Uterus (tissue), 4 donors: Measurements from ENCODE around the gene GLP1R. TPM values are rescaled to one million over a fixed set of nuclear protein-coding genes. Genes with fewer than 3 reads are reported as not detected.
"Not testable (repeated sequence)": the region's sequence is repeated elsewhere in the genome, so short reads cannot be mapped to it uniquely, and the experiment has no call there.

Experiments used
- DNase-seq, 2 donors: peaks; one replicate each; pipeline ENCODE4 v3.0.0-alpha.2; 2019 to 2020
- H3K27ac ChIP-seq, 2 donors: fragments of 200-600 bp; sonication (generic); 1 replicate in 1 of 2; 2 replicates in 1 of 2; pipeline ENCODE4 v1.5.1; 2016 to 2018
- H3K27me3 ChIP-seq, 2 donors: fragments of 200-600 bp; sonication (generic); one replicate each; pipeline ENCODE4 v1.5.1; 2018 to 2019; ENCODE audit warnings: control low read depth in 1 of 2
- H3K36me3 ChIP-seq, 2 donors: fragments of 200-600 bp; sonication (generic); one replicate each; pipeline ENCODE4 v1.5.1; 2019; ENCODE audit warnings: control low read depth in 1 of 2
- H3K4me1 ChIP-seq, 2 donors: fragments of 200-600 bp; sonication (generic); one replicate each; pipeline ENCODE4 v1.5.1; 2018 to 2019; ENCODE audit warnings: control low read depth in 1 of 2
- H3K4me3 ChIP-seq, 2 donors: fragments of 200-600 bp; sonication (generic); 1 replicate in 1 of 2; 2 replicates in 1 of 2; pipeline ENCODE4 v1.5.1; 2018 to 2019; ENCODE audit warnings: mild to moderate bottlenecking in 1 of 2
- H3K9me3 ChIP-seq, 2 donors: fragments of 200-600 bp; sonication (generic); one replicate each; pipeline ENCODE4 v1.5.1; 2019; ENCODE audit warnings: control low read depth in 1 of 2
- CTCF ChIP-seq, 4 experiments: fragments of 200-600 bp in 2 of 4; fragments of 450-650 bp in 2 of 4; sonication (generic) in 2 of 4; IDR thresholded peaks; one replicate each; pipeline ENCODE4 v1.5.1; 2016 to 2019; ENCODE audit warnings: antibody characterized with exemption in 4 of 4, mild to moderate bottlenecking in 2 of 4, moderate library complexity in 1 of 4
- POLR2A ChIP-seq, 2 donors: fragments of 450-650 bp; IDR thresholded peaks; one replicate each; pipeline ENCODE4 v1.6.1; 2016; ENCODE audit warnings: antibody characterized with exemption in 2 of 2, mild to moderate bottlenecking in 1 of 2, moderate library complexity in 1 of 2
- intact Hi-C: fragments of 100-400 bp; cut with DNase I; formaldehyde crosslinking; loops from one replicate; pipeline ENCODE4 v1.15.1; 2023; ENCODE audit warnings: low total_unique reads
- total RNA-seq, 4 donors: library from RNA; depleted of rRNA in 3 of 4; stranded (reverse); fragments of >200 nt in 3 of 4; gene quantifications; one replicate each; pipeline versions ENCODE4 v1.1.0 to v1.2.4, GENCODE V29; 2014 to 2023
- donor health status: DM: yes; HTN: yes; CAD: no.

The GLP1R gene
- total RNA-seq, 4 donors from 2014 or later: 0.55 TPM; not detected in 3

- no peaks in the 10 kb centered on the region for H3K27me3 ChIP-seq
- H3K9me3 ChIP-seq: no peaks in the 10 kb centered on the region
- no peak overlapping the region for H3K27ac ChIP-seq
- TF ChIP-seq CTCF (IDR thresholded peaks at IDR 0.05) (no peak), POLR2A (IDR thresholded peaks at IDR 0.05) (no peak)
- no peaks in the 10 kb centered on the region for H3K4me1 ChIP-seq
- intact Hi-C loops: no loop called here
- DNase-seq: no peak
- no peak overlapping the region for H3K4me3 ChIP-seq
- no peaks in the 10 kb centered on the region for H3K36me3 ChIP-seq
Measured at GRCh38 chr6:39130691-39131090, 82.1 kb downstream of the GLP1R start.

GRCh38 chr6:39134761-39135160, 86.2 kb downstream of the GLP1R start:
- H3K36me3 ChIP-seq, H3K27ac ChIP-seq, H3K9me3 ChIP-seq, H3K4me1 ChIP-seq, H3K27me3 ChIP-seq, DNase-seq, intact Hi-C loops, H3K4me3 ChIP-seq: not testable (repeated sequence)

GRCh38 chr6:39136207-39136606, 87.6 kb downstream of the GLP1R start:
- H3K27ac ChIP-seq, DNase-seq: not testable (repeated sequence)

GRCh38 chr6:39137245-39137644, 88.7 kb downstream of the GLP1R start:
- Histone ChIP-seq H3K4me1 (no peaks in the 10 kb centered on the region), H3K27me3 (no peaks in the 10 kb centered on the region), H3K36me3 (no peaks in the 10 kb centered on the region), H3K9me3 (no peaks in the 10 kb centered on the region), H3K27ac (no peak overlapping the region), H3K4me3 (no peak overlapping the region)
- TF ChIP-seq POLR2A (IDR thresholded peaks at IDR 0.05): no peak
- TF ChIP-seq CTCF (IDR thresholded peaks at IDR 0.05): no peak
- no peak for DNase-seq
- intact Hi-C loops: no loop called here

More at GRCh38 chr6:39136207-39136606, 87.6 kb downstream of the GLP1R start:
- H3K36me3 ChIP-seq, H3K4me3 ChIP-seq, H3K27me3 ChIP-seq, H3K9me3 ChIP-seq, H3K4me1 ChIP-seq, intact Hi-C loops: not testable (repeated sequence)

Other genes with a start within 250 kb of the GLP1R start
- 10 to 100 TPM; 10.3 to 34.8 (median 15.9) TPM for gene SAYSD1, start 66.4 kb downstream of the GLP1R start, total RNA-seq
- 1 to 10 TPM; 1.0 to 4.8 (median 2.0) TPM for gene KCNK5, start 180.7 kb downstream of the GLP1R start, total RNA-seq